ENCODE measurements around the gene ANXA7.

GRCh38 chr10:73358331-73359279 lies 55.3 kb downstream of the ANXA7 start, which contains the start of gene CFAP70:
- TF ChIP-seq, protein P1, sequence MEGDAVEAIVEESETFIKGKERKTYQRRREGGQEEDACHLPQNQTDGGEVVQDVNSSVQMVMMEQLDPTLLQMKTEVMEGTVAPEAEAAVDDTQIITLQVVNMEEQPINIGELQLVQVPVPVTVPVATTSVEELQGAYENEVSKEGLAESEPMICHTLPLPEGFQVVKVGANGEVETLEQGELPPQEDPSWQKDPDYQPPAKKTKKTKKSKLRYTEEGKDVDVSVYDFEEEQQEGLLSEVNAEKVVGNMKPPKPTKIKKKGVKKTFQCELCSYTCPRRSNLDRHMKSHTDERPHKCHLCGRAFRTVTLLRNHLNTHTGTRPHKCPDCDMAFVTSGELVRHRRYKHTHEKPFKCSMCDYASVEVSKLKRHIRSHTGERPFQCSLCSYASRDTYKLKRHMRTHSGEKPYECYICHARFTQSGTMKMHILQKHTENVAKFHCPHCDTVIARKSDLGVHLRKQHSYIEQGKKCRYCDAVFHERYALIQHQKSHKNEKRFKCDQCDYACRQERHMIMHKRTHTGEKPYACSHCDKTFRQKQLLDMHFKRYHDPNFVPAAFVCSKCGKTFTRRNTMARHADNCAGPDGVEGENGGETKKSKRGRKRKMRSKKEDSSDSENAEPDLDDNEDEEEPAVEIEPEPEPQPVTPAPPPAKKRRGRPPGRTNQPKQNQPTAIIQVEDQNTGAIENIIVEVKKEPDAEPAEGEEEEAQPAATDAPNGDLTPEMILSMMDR (IDR thresholded peaks at IDR 0.05): no peak
- TF ChIP-seq EP300 (IDR thresholded peaks at IDR 0.05; ENCODE audit: low read depth): no peak
